Fibroblast of the conjunctiva (primary cell): ENCODE data around the gene MRPS30.
"Not testable (repeated sequence)": the region's sequence is repeated elsewhere in the genome, so short reads cannot be mapped to it uniquely, and the experiment has no call there.

Experiments
- DNase-seq: peaks from one replicate; pipeline ENCODE4 v3.0.0-alpha.2; 2010; ENCODE audit warnings: low read depth

The MRPS30 gene

GRCh38 chr5:44808435-44809214 lies at the start of gene MRPS30:
Gene MRPS30 (plus strand): TSS chr5:44808947. CDS start chr5:44808963, 16 bp downstream.
- DNase-seq: peak; percentile 98

- no peak for DNase-seq
Observed at GRCh38 chr5:44769200-44769876, 39.4 kb upstream of the MRPS30 start.

GRCh38 chr5:44769877-44770209 lies 38.9 kb upstream of the MRPS30 start:
- no peak for DNase-seq

DNA sequence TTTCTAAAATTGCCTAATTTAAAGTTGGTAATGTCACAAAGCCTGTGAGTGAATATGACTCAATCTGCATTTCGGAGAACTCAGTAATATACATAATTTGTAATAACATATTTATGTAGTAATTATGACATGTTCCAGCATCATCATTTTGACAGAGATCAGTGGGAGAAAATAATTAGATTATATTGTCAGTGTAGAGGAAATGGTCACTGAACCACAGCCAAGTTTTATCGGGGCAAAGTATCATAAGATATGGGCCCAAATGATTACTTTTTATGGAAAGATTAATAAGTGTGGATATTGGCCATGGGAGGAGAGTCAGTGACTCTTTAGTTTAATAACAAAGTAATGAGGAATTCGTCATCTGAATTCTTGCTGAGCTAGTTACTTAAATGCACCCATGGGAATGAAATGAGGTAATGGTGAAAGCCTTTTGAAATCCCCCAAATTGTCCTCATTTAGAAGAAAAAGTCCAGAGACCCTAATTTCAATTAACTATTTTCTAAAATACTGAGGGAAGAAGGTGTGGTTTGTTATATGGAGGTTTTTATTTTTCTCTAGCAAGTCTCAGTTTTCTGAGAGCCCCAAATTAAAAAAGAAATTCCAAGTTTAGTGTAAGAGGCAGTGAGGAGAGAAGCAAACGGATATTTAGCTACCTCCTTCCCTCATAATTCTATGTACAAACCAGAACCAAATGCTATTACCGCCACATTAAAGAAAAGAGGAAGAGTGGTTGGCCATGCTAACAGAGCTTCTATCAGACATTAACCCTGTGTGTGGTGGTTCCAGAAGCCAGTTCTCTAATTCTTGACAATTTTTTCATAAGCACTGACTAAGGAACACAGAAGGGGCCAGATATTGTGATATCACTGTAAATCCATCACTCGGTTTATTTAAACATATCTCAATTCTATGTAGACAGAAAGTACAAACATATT lies 37.7 kb upstream of the MRPS30 start:
- no peak for DNase-seq

DNA sequence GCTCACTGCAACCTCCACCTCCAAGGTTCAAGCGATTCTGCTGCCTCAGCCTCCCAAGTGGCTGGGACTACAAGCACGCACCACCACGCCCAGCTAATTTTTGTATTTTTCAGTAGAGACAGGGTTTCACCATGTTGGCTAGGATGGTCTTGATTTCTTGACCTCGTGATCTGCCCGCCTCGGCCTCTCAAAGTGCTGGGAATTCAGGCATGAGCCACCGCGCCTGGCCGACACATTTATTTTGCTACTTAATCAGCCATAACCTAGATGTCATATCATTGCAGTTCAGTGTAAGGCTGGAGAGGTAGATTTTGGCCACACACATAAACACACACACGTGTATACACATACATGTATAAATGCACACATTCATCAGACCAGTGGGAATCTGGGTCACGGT lies 36.4 kb upstream of the MRPS30 start:
- not testable (repeated sequence) for DNase-seq

DNA sequence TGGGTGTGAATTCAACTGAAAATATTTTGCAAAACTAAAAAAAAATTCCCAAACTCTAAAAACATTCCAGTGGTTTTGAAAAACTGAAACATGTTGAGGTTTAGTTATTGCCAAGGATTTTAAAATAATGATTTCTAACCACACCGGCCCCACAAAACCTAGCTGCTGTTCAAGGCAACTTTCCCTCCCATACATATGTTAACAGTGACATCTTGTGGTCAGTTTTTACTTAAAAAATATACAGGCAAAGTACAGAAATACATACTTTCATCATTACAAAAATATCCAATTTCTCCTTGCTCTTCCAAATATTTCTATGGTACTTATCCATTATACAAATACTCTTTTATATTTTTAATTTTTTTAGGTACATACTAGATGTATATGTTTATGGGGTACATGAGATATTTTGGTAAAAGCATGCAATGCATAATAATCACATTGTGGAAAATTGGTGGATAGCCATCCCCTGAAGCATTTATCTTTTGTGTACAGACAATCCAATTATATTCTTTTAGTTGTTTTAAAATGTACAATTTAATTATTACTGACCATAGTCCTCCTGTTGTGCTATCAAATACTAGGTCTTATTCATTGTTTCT lies 34.4 kb upstream of the MRPS30 start:
- peak; percentile 52 for DNase-seq

GRCh38 chr5:44779167-44779566 lies 29.6 kb upstream of the MRPS30 start:
- DNase-seq: no peak

GRCh38 chr5:44783634-44784315 lies 25.0 kb upstream of the MRPS30 start:
- DNase-seq: no peak

DNA sequence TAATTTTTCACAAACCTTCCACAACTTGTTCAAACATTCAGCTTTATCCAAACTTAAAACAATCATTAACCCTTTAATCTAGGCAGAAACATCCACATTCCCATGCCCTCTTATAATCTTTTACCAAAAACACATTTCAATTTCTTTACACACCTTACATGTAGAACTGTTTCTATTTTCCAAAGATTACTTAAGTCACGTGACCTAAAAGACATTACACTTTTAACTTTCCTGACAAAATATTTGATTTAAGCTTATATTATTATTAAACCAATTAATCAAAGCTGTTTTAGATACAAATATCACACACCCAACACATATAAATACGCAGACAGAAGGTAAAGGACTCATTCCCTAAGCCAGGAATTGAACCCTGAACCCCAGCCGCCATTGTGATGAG lies 21.0 kb upstream of the MRPS30 start:
- DNase-seq: no peak

GRCh38 chr5:44789372-44789995 lies 19.3 kb upstream of the MRPS30 start:
- DNase-seq: not testable (repeated sequence)

GRCh38 chr5:44792031-44792673 lies 16.6 kb upstream of the MRPS30 start:
- DNase-seq: not testable (repeated sequence)

DNA sequence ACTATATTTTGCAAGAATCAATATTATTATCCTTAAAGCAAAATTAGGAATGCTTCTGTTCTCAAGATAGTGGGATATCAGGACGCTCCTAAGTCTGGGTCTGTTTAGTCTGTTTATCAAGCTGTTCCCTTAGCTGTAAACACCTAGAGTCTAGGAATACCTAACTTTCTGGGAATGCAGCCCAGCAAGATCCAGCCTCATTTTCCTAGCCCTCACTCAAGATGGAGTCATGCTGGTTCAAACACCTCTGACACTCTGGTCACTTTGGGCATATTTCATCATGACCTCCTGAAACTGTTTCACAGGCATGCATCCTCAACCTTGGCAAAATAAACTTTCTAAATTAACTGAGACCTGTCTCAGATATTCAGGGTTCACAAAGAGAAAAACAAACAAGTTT lies 14.4 kb upstream of the MRPS30 start:
- no peak for DNase-seq

GRCh38 chr5:44795496-44795895 lies 13.3 kb upstream of the MRPS30 start:
- no peak for DNase-seq

DNA sequence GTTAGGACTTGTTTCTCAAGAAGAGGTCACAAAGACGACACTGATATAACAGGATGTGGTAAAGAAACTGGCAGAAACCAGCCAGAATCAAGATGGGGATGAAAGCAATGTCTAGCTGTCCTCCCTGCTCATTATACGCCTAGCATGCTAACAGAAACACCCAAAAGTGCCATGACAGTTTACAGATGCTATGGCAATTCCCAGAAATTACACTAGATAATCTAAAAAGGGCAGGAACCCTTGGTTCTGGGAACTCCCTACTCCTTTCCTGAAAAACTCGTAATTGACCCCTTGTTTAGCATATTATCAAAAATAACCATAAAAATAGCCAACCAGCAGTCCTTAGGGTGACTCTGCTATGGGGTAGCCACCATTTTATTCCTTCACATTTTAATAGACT lies 10.9 kb upstream of the MRPS30 start:
- no peak for DNase-seq

DNA sequence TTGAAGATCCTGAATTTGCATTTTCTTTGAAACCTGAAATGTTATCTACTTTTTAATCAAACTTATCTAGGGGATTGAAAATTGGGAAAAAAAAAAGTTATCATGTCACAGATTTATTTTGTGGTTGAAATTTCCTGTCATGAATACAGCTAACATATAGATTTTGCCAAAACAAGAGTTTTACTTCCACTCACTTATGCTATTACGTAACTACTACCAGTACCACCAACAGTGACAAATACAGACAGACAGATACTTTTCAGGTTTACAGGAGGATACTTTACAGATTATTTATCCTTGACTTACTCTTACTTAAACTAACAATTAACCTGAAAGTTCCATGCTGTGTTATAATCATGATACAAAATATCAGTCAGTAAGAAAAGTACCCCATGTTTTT lies 6.8 kb upstream of the MRPS30 start:
- DNase-seq: no peak

GRCh38 chr5:44806608-44807007 lies 2.1 kb upstream of the MRPS30 start:
- DNase-seq: no peak

- no peak for DNase-seq
Observed at GRCh38 chr5:44807269-44807668, 1.5 kb upstream of the MRPS30 start.

- peak; percentile 16 for DNase-seq
Observed at GRCh38 chr5:44809215-44809955, 638 bp downstream of the MRPS30 start.

- no peak for DNase-seq
Observed at GRCh38 chr5:44809956-44810420, 1.2 kb downstream of the MRPS30 start.

DNA sequence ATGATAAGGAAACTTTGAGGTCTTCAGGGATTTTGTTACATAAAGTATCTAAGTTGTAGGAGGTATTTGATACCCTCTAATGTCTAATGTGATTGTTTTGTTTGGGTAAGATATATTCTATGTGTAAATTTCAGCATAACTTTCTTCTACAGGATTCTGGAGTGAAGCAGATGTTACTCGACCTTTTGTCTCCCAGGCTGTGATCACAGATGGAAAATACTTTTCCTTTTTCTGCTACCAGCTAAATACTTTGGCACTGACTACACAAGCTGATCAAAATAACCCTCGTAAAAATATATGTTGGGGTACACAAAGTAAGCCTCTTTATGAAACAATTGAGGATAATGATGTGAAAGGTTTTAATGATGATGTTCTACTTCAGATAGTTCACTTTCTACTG lies 6.0 kb downstream of the MRPS30 start:
- no peak for DNase-seq
